Measurements from ENCODE around the gene SYPL2. TPM values are rescaled to one million over a fixed set of nuclear protein-coding genes. Genes with fewer than 3 reads are reported as not detected.

Gene SYPL2
- total and polyA plus RNA-seq, 8 donors = 0.45 to 1.0 (median 0.58) TPM; not detected in 3

GRCh38 chr1:109426281-109427170 lies 39.8 kb upstream of the SYPL2 start, which contains the start of gene PSMA5:
PSMA5 (minus strand) TSS chr1:109426448; CDS start chr1:109426330, 118 bp downstream.
- Histone ChIP-seq H3K9me3 (no peaks in the 10 kb centered on the region), H3K4me3 (peak within 1 kb of the TSS; percentile 75 to 91 (median 84)), H3K4me1 (peaks cover 14 to 50% (median 31%) of the 10 kb centered on the region in 4 donors), H3K27me3 (no peaks in the 10 kb centered on the region), H3K36me3 (peaks cover 0 to 6% (median 2%) of the 10 kb centered on the region in 4 donors), H3K27ac (peak within 1 kb of the TSS; percentile 87 to 92 (median 90))
- DNase-seq = peak; percentile 97 to 99
- 0 to 1% (median 0%) methylated on average over 21 to 50 of the region's 50 CpGs for WGBS, 5 donors
- TF ChIP-seq POLR2A (IDR thresholded peaks at IDR 0.05) (peak in 1 of 4 donors; percentile 56), CTCF (IDR thresholded peaks at IDR 0.05) (no peak), POLR2AphosphoS5 (IDR thresholded peaks at IDR 0.05) (peak; percentile 51 to 89 (median 87))
- intact Hi-C loops (cut with DNase I; ENCODE audit: low total_unique reads) = no loop called here

- peak in 1 of 2 donors; percentile 15 for DNase-seq
- H3K9me3 ChIP-seq = no peaks in the 10 kb centered on the region
- H3K27ac ChIP-seq = peak overlapping the region in 4 of 5 donors; percentile 87 to 92 (median 90)
- no peaks in the 10 kb centered on the region for H3K27me3 ChIP-seq
- peak overlapping the region; percentile 75 to 91 (median 84) for H3K4me3 ChIP-seq
- TF ChIP-seq POLR2A (IDR thresholded peaks at IDR 0.05) = no peak
- no peak for TF ChIP-seq CTCF (IDR thresholded peaks at IDR 0.05)
- TF ChIP-seq EP300 (IDR thresholded peaks at IDR 0.05) = no peak
- TF ChIP-seq POLR2AphosphoS5 (IDR thresholded peaks at IDR 0.05) = no peak
- intact Hi-C loops (cut with DNase I; ENCODE audit: low total_unique reads) = no loop called here
- H3K4me1 ChIP-seq = peaks cover 14 to 50% (median 31%) of the 10 kb centered on the region in 4 donors
- 3 to 6% (median 5%) methylated on average over 7 of the region's 7 CpGs for WGBS, 5 donors
- peaks cover 0 to 5% (median 0%) of the 10 kb centered on the region in 4 donors for H3K36me3 ChIP-seq
These were observed 39.2 kb upstream of the SYPL2 start for GRCh38 chr1:109427171-109427467.

GRCh38 chr1:109432336-109432735 lies 34.0 kb upstream of the SYPL2 start:
- no peak for DNase-seq
- intact Hi-C loops (cut with DNase I; ENCODE audit: low total_unique reads) = no loop called here
- TF ChIP-seq POLR2A (IDR thresholded peaks at IDR 0.05) (no peak), CTCF (IDR thresholded peaks at IDR 0.05) (no peak), POLR2AphosphoS5 (IDR thresholded peaks at IDR 0.05) (no peak), EP300 (IDR thresholded peaks at IDR 0.05) (no peak)
- Histone ChIP-seq H3K9me3 (no peaks in the 10 kb centered on the region), H3K27ac (no peak overlapping the region), H3K27me3 (no peaks in the 10 kb centered on the region), H3K4me3 (no peak overlapping the region), H3K36me3 (no peaks in the 10 kb centered on the region), H3K4me1 (peaks cover 0 to 11% (median 5%) of the 10 kb centered on the region in 4 donors)

GRCh38 chr1:109433322-109433721 lies 33.0 kb upstream of the SYPL2 start:
- Histone ChIP-seq H3K9me3 (no peaks in the 10 kb centered on the region), H3K4me1 (peaks cover 0 to under 1% (median 0%) of the 10 kb centered on the region in 4 donors), H3K27ac (no peak overlapping the region), H3K36me3 (no peaks in the 10 kb centered on the region), H3K27me3 (no peaks in the 10 kb centered on the region), H3K4me3 (no peak overlapping the region)
- intact Hi-C loops (cut with DNase I; ENCODE audit: low total_unique reads) = no loop called here
- no peak for TF ChIP-seq POLR2A (IDR thresholded peaks at IDR 0.05)
- no peak for TF ChIP-seq EP300 (IDR thresholded peaks at IDR 0.05)
- no peak for TF ChIP-seq CTCF (IDR thresholded peaks at IDR 0.05)
- TF ChIP-seq POLR2AphosphoS5 (IDR thresholded peaks at IDR 0.05) = no peak
- DNase-seq = no peak
- 82 to 100% (median 95%) methylated on average over 1 of the region's 1 CpG for WGBS, 5 donors

Data from stomach (tissue), 9 donors.